Upper lobe of right lung (tissue), 1 donor: ENCODE results near the gene CARD19. TPM values are rescaled to one million over a fixed set of nuclear protein-coding genes. Genes with fewer than 3 reads are reported as not detected.

Experiments
- ATAC-seq: fragments of 200-7000 bp; cut with Tn5 transposase; one replicate; pipeline ENCODE4 v1.9.1; 2020; ENCODE audit warnings: mild to moderate bottlenecking, moderate library complexity
- DNase-seq: peaks from one replicate; pipeline ENCODE4 v3.0.0-alpha.2; 2020
- H3K27ac ChIP-seq: fragments of 200-600 bp; one replicate; pipeline ENCODE4 v1.8.0; 2022
- H3K27me3 ChIP-seq: fragments of 200-600 bp; one replicate; pipeline ENCODE4 v1.8.0; 2022; ENCODE audit warnings: mild to moderate bottlenecking
- H3K36me3 ChIP-seq: fragments of 200-600 bp; one replicate; pipeline ENCODE4 v1.8.0; 2022
- H3K4me1 ChIP-seq: fragments of 200-600 bp; one replicate; pipeline ENCODE4 v1.8.0; 2022
- H3K4me3 ChIP-seq: fragments of 200-600 bp; one replicate; pipeline ENCODE4 v1.8.0; 2022; ENCODE audit warnings: mild to moderate bottlenecking
- H3K9me3 ChIP-seq: fragments of 200-600 bp; one replicate; pipeline ENCODE4 v1.8.0; 2022
- intact Hi-C: fragments of 100-400 bp; cut with DNase I; formaldehyde crosslinking; loops from one replicate; pipeline ENCODE4 v1.11.0; 2022
- total RNA-seq: library from RNA; stranded (reverse); fragmentation: NEBNext Ultra II Directional; extraction: Animal tissue kit (Norgen Biotek cat#: 25700); gene quantifications from one replicate; pipeline ENCODE4 v1.2.1, GENCODE V29; 2021
- TF ChIP-seq, protein P1 (sequence below): fragments of 200-600 bp; IDR thresholded peaks from one replicate; pipeline ENCODE4 v1.8.0; 2022; ENCODE audit warnings: antibody characterized with exemption
- donor health status: DM: no; HTN: yes; CAD: no; lungs with severe emphysema.

Gene CARD19
- total RNA-seq, 1 donor from 2014 or later: 31.8 TPM

DNA sequence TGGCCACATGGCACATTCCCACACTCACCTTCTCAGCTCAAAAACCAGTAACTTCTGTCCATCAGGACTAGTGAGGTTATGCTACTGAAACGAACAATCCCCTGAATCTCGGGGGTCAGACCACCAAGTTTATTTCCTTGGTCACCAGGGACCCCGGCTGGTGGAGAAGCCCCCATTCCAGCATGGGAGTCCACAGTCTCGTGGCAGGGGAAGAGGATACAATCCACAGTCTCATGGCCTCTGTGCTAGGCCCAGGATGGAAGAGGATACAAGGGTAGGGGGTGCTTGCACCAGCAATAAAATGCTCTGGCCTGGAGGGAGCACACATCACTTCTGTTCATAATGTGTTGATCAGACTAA lies 7.4 kb upstream of the CARD19 start:
- Histone ChIP-seq H3K27me3 (no peaks in the 10 kb centered on the region), H3K4me1 (peaks cover 14% of the 10 kb centered on the region), H3K4me3 (no peak overlapping the region), H3K36me3 (no peaks in the 10 kb centered on the region), H3K27ac (no peak overlapping the region), H3K9me3 (no peaks in the 10 kb centered on the region)
- intact Hi-C loops: no loop called here
- ATAC-seq (no peak), DNase-seq (peak; percentile 21)
- TF ChIP-seq, protein P1, sequence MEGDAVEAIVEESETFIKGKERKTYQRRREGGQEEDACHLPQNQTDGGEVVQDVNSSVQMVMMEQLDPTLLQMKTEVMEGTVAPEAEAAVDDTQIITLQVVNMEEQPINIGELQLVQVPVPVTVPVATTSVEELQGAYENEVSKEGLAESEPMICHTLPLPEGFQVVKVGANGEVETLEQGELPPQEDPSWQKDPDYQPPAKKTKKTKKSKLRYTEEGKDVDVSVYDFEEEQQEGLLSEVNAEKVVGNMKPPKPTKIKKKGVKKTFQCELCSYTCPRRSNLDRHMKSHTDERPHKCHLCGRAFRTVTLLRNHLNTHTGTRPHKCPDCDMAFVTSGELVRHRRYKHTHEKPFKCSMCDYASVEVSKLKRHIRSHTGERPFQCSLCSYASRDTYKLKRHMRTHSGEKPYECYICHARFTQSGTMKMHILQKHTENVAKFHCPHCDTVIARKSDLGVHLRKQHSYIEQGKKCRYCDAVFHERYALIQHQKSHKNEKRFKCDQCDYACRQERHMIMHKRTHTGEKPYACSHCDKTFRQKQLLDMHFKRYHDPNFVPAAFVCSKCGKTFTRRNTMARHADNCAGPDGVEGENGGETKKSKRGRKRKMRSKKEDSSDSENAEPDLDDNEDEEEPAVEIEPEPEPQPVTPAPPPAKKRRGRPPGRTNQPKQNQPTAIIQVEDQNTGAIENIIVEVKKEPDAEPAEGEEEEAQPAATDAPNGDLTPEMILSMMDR: no peak

DNA sequence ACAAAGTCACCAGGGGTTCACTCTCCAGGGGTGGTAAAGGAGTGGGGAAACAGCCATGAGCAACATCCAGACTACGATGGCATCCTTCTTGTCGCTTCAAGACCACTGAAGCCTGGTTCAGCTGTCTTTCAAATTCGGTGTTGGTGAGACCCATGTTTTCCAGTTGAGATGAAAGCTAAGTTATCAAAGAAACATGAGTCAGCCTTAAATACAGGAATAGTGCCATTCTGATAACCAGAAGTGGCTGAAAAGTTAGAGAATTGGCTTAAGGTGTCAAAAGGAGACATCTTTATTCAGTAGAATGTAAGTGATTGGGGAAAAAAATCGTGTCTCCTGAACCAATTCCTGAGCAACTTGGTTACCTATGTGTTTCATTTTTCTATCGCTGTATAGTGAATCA lies 7.0 kb upstream of the CARD19 start:
- Histone ChIP-seq H3K4me3 (no peak overlapping the region), H3K9me3 (no peaks in the 10 kb centered on the region), H3K27me3 (no peaks in the 10 kb centered on the region), H3K4me1 (peaks cover 14% of the 10 kb centered on the region), H3K36me3 (no peaks in the 10 kb centered on the region), H3K27ac (no peak overlapping the region)
- DNase-seq (no peak), ATAC-seq (no peak)
- TF ChIP-seq, protein P1: no peak
- intact Hi-C loops: no loop called here

DNA sequence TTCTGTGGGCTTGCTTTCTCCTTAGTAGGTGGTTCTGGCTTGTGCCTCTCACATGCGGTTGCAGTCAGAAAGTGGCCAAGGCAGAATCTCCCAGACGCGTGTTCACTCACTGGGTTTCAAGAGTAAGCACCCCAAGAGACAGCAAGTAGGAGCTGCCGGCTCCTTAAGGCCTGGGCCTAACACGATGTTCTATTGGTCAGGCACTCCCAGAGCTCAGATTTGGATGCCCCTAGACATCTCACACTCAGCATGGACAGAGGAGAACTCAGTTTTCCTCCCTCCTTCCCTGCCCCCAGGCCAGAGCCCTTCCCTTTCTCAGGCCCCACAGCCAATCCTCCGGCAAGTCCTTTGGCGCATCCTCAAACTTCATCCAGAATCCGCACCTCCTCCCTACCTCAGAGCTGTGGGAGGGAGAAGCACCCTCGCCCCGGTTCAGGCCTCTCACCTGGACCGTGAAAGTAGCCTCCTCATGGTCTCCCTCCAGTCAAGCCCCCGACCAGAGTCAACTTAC lies 6.5 kb upstream of the CARD19 start:
- no peak for ATAC-seq
- intact Hi-C loops: no loop called here
- H3K27ac ChIP-seq: no peak overlapping the region
- TF ChIP-seq, protein P1: no peak
- H3K4me3 ChIP-seq: no peak overlapping the region
- no peaks in the 10 kb centered on the region for H3K36me3 ChIP-seq
- peak; percentile 52 for DNase-seq
- H3K4me1 ChIP-seq: peaks cover 18% of the 10 kb centered on the region
- no peaks in the 10 kb centered on the region for H3K27me3 ChIP-seq
- H3K9me3 ChIP-seq: no peaks in the 10 kb centered on the region

- Histone ChIP-seq H3K27ac (no peak overlapping the region), H3K4me1 (peaks cover 25% of the 10 kb centered on the region), H3K27me3 (no peaks in the 10 kb centered on the region), H3K4me3 (no peak overlapping the region), H3K36me3 (no peaks in the 10 kb centered on the region), H3K9me3 (no peaks in the 10 kb centered on the region)
- ATAC-seq (no peak), DNase-seq (peak; percentile 3)
- intact Hi-C loops: no loop called here
- TF ChIP-seq, protein P1: no peak
Measured at GRCh38 chr9:93090091-93090655, 5.8 kb upstream of the CARD19 start.

DNA sequence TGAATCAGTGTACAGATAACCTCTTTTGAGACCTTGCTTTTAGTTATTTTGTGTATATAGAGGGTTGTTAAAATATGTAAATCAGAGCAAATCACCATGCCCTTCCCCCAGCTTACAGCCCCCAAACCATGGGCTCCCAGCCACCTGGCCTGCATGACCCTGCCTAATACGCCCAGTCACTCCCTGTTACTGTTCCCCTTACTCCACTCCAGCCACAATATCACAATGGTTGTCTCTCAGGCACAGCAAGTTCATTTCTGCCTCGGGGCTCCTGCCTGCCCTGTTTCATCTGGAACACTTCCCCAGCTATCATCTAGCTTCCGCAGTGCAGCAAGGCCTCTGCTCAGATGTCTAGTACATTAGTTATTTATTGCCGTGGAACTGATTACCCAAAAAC lies 5.0 kb upstream of the CARD19 start:
- H3K27ac ChIP-seq: no peak overlapping the region
- no peaks in the 10 kb centered on the region for H3K9me3 ChIP-seq
- intact Hi-C loops: no loop called here
- TF ChIP-seq, protein P1: no peak
- no peaks in the 10 kb centered on the region for H3K27me3 ChIP-seq
- H3K4me1 ChIP-seq: peaks cover 25% of the 10 kb centered on the region
- H3K36me3 ChIP-seq: no peaks in the 10 kb centered on the region
- H3K4me3 ChIP-seq: no peak overlapping the region
- DNase-seq: peak; percentile 13
- ATAC-seq: no peak
